ENCODE results near the gene CD28. TPM values are rescaled to one million over a fixed set of nuclear protein-coding genes. Genes with fewer than 3 reads are reported as not detected.

CD28 gene
- polyA plus RNA-seq, 1 donor from 2014 or later: not detected

- Histone ChIP-seq H3K9me3 (ENCODE audit: low read length) (no peaks in the 10 kb centered on the region), H3K27ac (ENCODE audit: low read length) (no peak overlapping the region), H3K36me3 (ENCODE audit: insufficient read depth, low read length) (no peaks in the 10 kb centered on the region), H3K4me2 (ENCODE audit: low read length) (no peak overlapping the region), H3K4me3 (ENCODE audit: low read length) (no peak overlapping the region), H3K27me3 (ENCODE audit: insufficient read depth, low read depth, low read length) (no peaks in the 10 kb centered on the region), H2AFZ (ENCODE audit: low read depth, low read length) (no peak overlapping the region), H3F3A (ENCODE audit: insufficient read depth, low read length, poor library complexity, severe bottlenecking) (no peaks in the 10 kb centered on the region), H3K9me2 (ENCODE audit: insufficient read depth, low read length) (no peaks in the 10 kb centered on the region), H3K79me2 (replicated peaks; ENCODE audit: insufficient read depth, low read length) (no peaks in the 10 kb centered on the region), H3K9ac (ENCODE audit: low read length) (no peak overlapping the region), H4K20me1 (ENCODE audit: insufficient read depth) (no peaks in the 10 kb centered on the region)
- no peak for TF ChIP-seq REST (IDR thresholded peaks at IDR 0.05; ENCODE audit: borderline replicate concordance)
- no peak for TF ChIP-seq RAD21 (conservative IDR thresholded peaks at IDR 0.05)
- TF ChIP-seq SMC3 (conservative IDR thresholded peaks at IDR 0.05; ENCODE audit: poor library complexity): no peak
- no peak for TF ChIP-seq EZH2 (IDR thresholded peaks at IDR 0.05; ENCODE audit: borderline replicate concordance, insufficient read depth, low read length, poor library complexity, severe bottlenecking)
- TF ChIP-seq EP300 (conservative IDR thresholded peaks at IDR 0.05; ENCODE audit: poor library complexity, severe bottlenecking): no peak
- no peak for TF ChIP-seq MXI1 (conservative IDR thresholded peaks at IDR 0.05; ENCODE audit: poor library complexity, severe bottlenecking)
- TF ChIP-seq POLR2AphosphoS5 (IDR thresholded peaks at IDR 0.05): no peak
- no peak for TF ChIP-seq TAF1 (IDR thresholded peaks at IDR 0.05; ENCODE audit: low read depth)
- no peak for TF ChIP-seq CTCF (IDR thresholded peaks at IDR 0.05; ENCODE audit: poor library complexity, severe bottlenecking)
These were observed 17.6 kb upstream of the CD28 start for GRCh38 chr2:203688798-203689197.

- Histone ChIP-seq H3K4me3 (ENCODE audit: low read length) (no peak overlapping the region), H3K79me2 (replicated peaks; ENCODE audit: insufficient read depth, low read length) (no peaks in the 10 kb centered on the region), H3K4me2 (ENCODE audit: low read length) (no peak overlapping the region), H3K9ac (ENCODE audit: low read length) (no peak overlapping the region), H4K20me1 (ENCODE audit: insufficient read depth) (no peaks in the 10 kb centered on the region), H3K36me3 (ENCODE audit: insufficient read depth, low read length) (no peaks in the 10 kb centered on the region), H3K9me2 (ENCODE audit: insufficient read depth, low read length) (no peaks in the 10 kb centered on the region), H3F3A (ENCODE audit: insufficient read depth, low read length, poor library complexity, severe bottlenecking) (no peaks in the 10 kb centered on the region), H3K9me3 (ENCODE audit: low read length) (no peaks in the 10 kb centered on the region), H3K27ac (ENCODE audit: low read length) (no peak overlapping the region), H3K27me3 (ENCODE audit: insufficient read depth, low read depth, low read length) (no peaks in the 10 kb centered on the region), H2AFZ (ENCODE audit: low read depth, low read length) (no peak overlapping the region)
- TF ChIP-seq MXI1 (conservative IDR thresholded peaks at IDR 0.05; ENCODE audit: poor library complexity, severe bottlenecking) (no peak), EP300 (conservative IDR thresholded peaks at IDR 0.05; ENCODE audit: poor library complexity, severe bottlenecking) (peak; percentile 10), TAF1 (IDR thresholded peaks at IDR 0.05; ENCODE audit: low read depth) (no peak), SMC3 (conservative IDR thresholded peaks at IDR 0.05; ENCODE audit: poor library complexity) (no peak), RAD21 (conservative IDR thresholded peaks at IDR 0.05) (no peak), REST (IDR thresholded peaks at IDR 0.05; ENCODE audit: borderline replicate concordance) (no peak), POLR2AphosphoS5 (IDR thresholded peaks at IDR 0.05) (peak; percentile 29), EZH2 (IDR thresholded peaks at IDR 0.05; ENCODE audit: borderline replicate concordance, insufficient read depth, low read length, poor library complexity, severe bottlenecking) (no peak), CTCF (IDR thresholded peaks at IDR 0.05; ENCODE audit: poor library complexity, severe bottlenecking) (no peak)
These were observed 16.9 kb upstream of the CD28 start for GRCh38 chr2:203689426-203690116.

Measured in neural cell (in vitro differentiated cells).